ENCODE measurements around the gene OMP. TPM values are rescaled to one million over a fixed set of nuclear protein-coding genes. Genes with fewer than 3 reads are reported as not detected.

OMP gene
- total RNA-seq, 2 experiments from 2014 or later, result not detected

DNA sequence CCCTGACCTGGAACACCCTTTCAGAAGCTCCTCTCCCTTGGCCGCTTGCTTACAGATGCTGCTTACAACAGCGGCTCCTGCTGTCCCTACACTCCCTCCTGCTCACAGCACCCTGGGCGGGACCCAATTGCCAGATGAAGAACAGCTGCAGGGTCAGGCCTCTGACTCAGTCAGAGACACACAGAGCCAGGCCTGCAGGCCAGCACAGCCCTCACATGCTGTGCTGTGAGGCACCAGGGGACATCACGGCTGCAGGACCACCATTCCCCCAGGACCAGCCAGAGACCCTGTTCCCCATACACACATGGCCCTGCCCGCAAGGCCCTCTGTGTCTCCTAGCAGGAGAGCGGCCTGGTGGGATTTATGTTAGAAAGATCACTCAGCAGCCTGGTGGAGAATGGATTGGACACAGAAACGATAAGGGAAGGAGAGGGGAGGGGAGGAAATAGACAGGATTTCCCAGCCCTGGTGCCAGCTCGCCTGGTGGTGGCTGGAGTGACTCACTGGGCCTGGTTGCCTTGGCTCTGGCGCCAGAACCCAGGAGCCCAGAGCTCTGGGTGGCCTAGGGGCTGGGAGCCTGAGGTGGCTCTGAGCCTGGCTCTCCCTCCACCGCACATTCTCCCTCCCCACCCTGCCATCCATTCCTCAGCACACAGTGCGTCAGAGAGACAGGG is 29.2 kb upstream of the OMP start:
- Histone ChIP-seq H3K36me3 (ENCODE audit: insufficient read depth, low read length) (no peaks in the 10 kb centered on the region), H3K27ac (ENCODE audit: low read depth in 1 of 2, low read length in 2 of 2) (no peak overlapping the region), H3K4me3 (ENCODE audit: low read length) (no peak overlapping the region), H3K9me3 (ENCODE audit: control insufficient read depth in 1 of 2, insufficient read depth in 1 of 2, low read length in 2 of 2) (no peaks in the 10 kb centered on the region), H3K4me1 (ENCODE audit: insufficient read depth, low read length) (peaks cover 20% of the 10 kb centered on the region), H3K27me3 (ENCODE audit: control insufficient read depth in 1 of 2, insufficient read depth in 2 of 2, low read length in 2 of 2) (no peaks in the 10 kb centered on the region)
- no peaks in the 10 kb centered on the region for H3K36me3 Mint-ChIP-seq (ENCODE audit: low read depth)
- intact Hi-C loops (cut with DNase I, micrococcal nuclease), result no loop called here
- no peaks in the 10 kb centered on the region for H3K27me3 Mint-ChIP-seq
- ATAC-seq (ENCODE audit: poor library complexity) (no peak), DNase-seq (peak in 1 of 14 experiments; percentile 30)
- TF ChIP-seq, protein P1, sequence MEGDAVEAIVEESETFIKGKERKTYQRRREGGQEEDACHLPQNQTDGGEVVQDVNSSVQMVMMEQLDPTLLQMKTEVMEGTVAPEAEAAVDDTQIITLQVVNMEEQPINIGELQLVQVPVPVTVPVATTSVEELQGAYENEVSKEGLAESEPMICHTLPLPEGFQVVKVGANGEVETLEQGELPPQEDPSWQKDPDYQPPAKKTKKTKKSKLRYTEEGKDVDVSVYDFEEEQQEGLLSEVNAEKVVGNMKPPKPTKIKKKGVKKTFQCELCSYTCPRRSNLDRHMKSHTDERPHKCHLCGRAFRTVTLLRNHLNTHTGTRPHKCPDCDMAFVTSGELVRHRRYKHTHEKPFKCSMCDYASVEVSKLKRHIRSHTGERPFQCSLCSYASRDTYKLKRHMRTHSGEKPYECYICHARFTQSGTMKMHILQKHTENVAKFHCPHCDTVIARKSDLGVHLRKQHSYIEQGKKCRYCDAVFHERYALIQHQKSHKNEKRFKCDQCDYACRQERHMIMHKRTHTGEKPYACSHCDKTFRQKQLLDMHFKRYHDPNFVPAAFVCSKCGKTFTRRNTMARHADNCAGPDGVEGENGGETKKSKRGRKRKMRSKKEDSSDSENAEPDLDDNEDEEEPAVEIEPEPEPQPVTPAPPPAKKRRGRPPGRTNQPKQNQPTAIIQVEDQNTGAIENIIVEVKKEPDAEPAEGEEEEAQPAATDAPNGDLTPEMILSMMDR (IDR thresholded peaks at IDR 0.05), result no peak
- no peaks in the 10 kb centered on the region for H3K9me3 Mint-ChIP-seq
- H3K4me1 Mint-ChIP-seq (ENCODE audit: low read depth), result peaks cover 20% of the 10 kb centered on the region
- ChIA-PET CTCF (no interaction called here), POLR2A (interaction anchor here (1.0 kb wide), 1 partner anchor 9 kb away, joined by 4 read pairs; no protein-coding TSS in a partner anchor)
- no peak overlapping the region for H3K4me3 Mint-ChIP-seq
- H3K27ac Mint-ChIP-seq, result no peak overlapping the region

DNA sequence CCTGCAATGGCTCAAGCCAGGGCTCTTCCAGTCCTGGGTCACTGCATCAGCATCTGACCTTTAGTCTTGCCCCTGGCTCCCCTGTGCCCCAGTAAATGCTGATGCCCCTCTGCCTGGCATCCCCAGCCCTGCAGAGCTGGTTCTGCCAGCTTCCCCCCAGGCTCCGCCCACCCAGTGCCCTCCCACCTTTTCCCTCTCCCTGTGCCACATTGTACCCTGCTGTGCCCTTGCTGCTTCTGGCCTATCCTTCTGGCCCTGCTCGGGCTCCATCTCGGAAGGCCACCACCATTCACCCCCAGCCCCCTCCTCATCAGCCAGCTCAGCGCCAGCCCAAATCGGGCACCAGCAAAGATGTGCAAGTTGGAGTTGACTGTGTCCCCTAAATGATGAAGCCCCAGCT is 28.4 kb upstream of the OMP start:
- Mint-ChIP-seq H3K27me3 (no peaks in the 10 kb centered on the region), H3K4me1 (ENCODE audit: low read depth) (peaks cover 16% of the 10 kb centered on the region), H3K4me3 (no peak overlapping the region), H3K27ac (no peak overlapping the region), H3K9me3 (no peaks in the 10 kb centered on the region), H3K36me3 (ENCODE audit: low read depth) (no peaks in the 10 kb centered on the region)
- Histone ChIP-seq H3K9me3 (ENCODE audit: control insufficient read depth in 1 of 2, insufficient read depth in 1 of 2, low read length in 2 of 2) (no peaks in the 10 kb centered on the region), H3K27me3 (ENCODE audit: control insufficient read depth in 1 of 2, insufficient read depth in 2 of 2, low read length in 2 of 2) (no peaks in the 10 kb centered on the region), H3K36me3 (ENCODE audit: insufficient read depth, low read length) (no peaks in the 10 kb centered on the region), H3K27ac (ENCODE audit: low read depth in 1 of 2, low read length in 2 of 2) (no peak overlapping the region), H3K4me1 (ENCODE audit: insufficient read depth, low read length) (peaks cover 20% of the 10 kb centered on the region), H3K4me3 (ENCODE audit: low read length) (no peak overlapping the region)
- no peak for ATAC-seq (ENCODE audit: poor library complexity)
- peak in 1 of 14 experiments; percentile 5 for DNase-seq
- intact Hi-C loops (cut with DNase I, micrococcal nuclease), result no loop called here
- CTCF ChIA-PET, result no interaction called here
- POLR2A ChIA-PET, result no interaction called here
- TF ChIP-seq, protein P1 (IDR thresholded peaks at IDR 0.05), result no peak

DNA sequence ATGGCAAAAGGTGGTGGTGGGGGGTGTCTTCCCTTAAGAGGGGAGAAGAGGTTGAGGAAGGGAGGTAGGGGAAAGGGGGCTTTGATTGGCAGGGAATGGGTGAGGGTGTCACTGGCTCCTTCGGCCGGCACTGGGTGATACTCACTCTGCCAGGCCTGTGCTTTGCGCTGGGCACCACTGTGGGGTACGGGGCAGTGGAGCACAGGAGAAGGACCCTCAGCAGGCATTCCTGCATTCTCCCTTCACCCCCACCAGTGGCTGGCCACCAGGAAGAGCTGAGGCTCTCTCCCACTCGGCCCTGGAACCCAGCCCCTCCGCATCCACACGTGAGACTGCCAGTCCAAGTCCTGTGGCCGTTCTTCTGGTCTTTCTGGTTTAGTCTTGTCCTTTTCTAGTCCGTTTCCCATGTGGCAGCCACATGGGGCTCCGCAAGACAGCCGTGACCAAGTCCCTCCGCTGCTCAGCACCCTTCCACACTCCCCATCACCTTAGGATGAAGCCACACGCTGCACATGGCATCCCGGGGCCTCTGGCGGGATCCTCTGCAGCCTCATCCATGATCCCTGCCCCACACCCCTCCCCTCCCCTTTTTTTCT is 27.9 kb upstream of the OMP start:
- POLR2A ChIA-PET, result no interaction called here
- ATAC-seq (ENCODE audit: poor library complexity) (no peak), DNase-seq (peak in 1 of 14 experiments; percentile 4)
- no peaks in the 10 kb centered on the region for H3K9me3 ChIP-seq (ENCODE audit: control insufficient read depth in 1 of 2, insufficient read depth in 1 of 2, low read length in 2 of 2)
- H3K4me1 ChIP-seq (ENCODE audit: insufficient read depth, low read length), result peaks cover 20% of the 10 kb centered on the region
- H3K27ac ChIP-seq (ENCODE audit: low read depth in 1 of 2, low read length in 2 of 2), result no peak overlapping the region
- Mint-ChIP-seq H3K9me3 (no peaks in the 10 kb centered on the region), H3K27me3 (no peaks in the 10 kb centered on the region), H3K36me3 (ENCODE audit: low read depth) (no peaks in the 10 kb centered on the region), H3K4me1 (ENCODE audit: low read depth) (peaks cover 16% of the 10 kb centered on the region), H3K4me3 (no peak overlapping the region), H3K27ac (no peak overlapping the region)
- CTCF ChIA-PET, result interaction anchor here (1.4 kb wide), 1 partner anchor 17 kb away, joined by 5 read pairs; no protein-coding TSS in a partner anchor
- intact Hi-C loops (cut with DNase I, micrococcal nuclease), result no loop called here
- H3K27me3 ChIP-seq (ENCODE audit: control insufficient read depth in 1 of 2, insufficient read depth in 2 of 2, low read length in 2 of 2), result no peaks in the 10 kb centered on the region
- TF ChIP-seq, protein P1 (IDR thresholded peaks at IDR 0.05), result no peak
- no peak overlapping the region for H3K4me3 ChIP-seq (ENCODE audit: low read length)
- no peaks in the 10 kb centered on the region for H3K36me3 ChIP-seq (ENCODE audit: insufficient read depth, low read length)
